HEK293T (cell line): ENCODE data around the gene RCN2.
A peak's percentile ranks its signal among the peaks of the same experiment; 100 is the strongest.
"Not testable (repeated sequence)": the region's sequence is repeated elsewhere in the genome, so short reads cannot be mapped to it uniquely, and the experiment has no call there.

ENCODE experiments used
- CTCF ChIA-PET: fragments of 350-600 bp; formaldehyde crosslinking; extraction: SDS; loops from one replicate; lab custom pipeline; 2021; ENCODE audit warnings: antibody characterized with exemption, inconsistent platforms; lab: Yijun Ruan, JAX
- POLR2A ChIA-PET: fragments of 350-600 bp; formaldehyde crosslinking; extraction: SDS; loops from one replicate; lab custom pipeline; 2020; ENCODE audit warnings: antibody characterized with exemption, inconsistent platforms; lab: Yijun Ruan, JAX
- DNase-seq: peaks from one replicate; pipeline ENCODE4 v3.0.0; 2012; ENCODE audit warnings: mixed read lengths; ENCODE audit errors: extremely low spot score
- ARNT ChIP-seq: fragments of 450-650 bp; IDR thresholded peaks from 2 replicates; pipeline ENCODE4 v1.6.1; 2017; ENCODE audit warnings: mild to moderate bottlenecking
- BHLHE40 ChIP-seq: fragments of 450-650 bp; IDR thresholded peaks from 2 replicates; pipeline ENCODE4 v1.6.1; 2016; ENCODE audit warnings: mild to moderate bottlenecking, moderate library complexity, borderline replicate concordance
- CTBP1 ChIP-seq: fragments of 450-650 bp; IDR thresholded peaks from 2 replicates; pipeline ENCODE4 v1.6.1; 2016; ENCODE audit warnings: borderline replicate concordance
- ELF4 ChIP-seq: fragments of 450-650 bp; IDR thresholded peaks from 2 replicates; pipeline ENCODE4 v1.6.1; 2017; ENCODE audit warnings: antibody characterized with exemption
- FOXA1 ChIP-seq: fragments of 450-650 bp; IDR thresholded peaks from 2 replicates; pipeline ENCODE4 v1.6.1; 2016; ENCODE audit warnings: mild to moderate bottlenecking
- FOXK2 ChIP-seq: fragments of 450-650 bp; IDR thresholded peaks from 2 replicates; pipeline ENCODE4 v1.6.1; 2016; ENCODE audit warnings: mild to moderate bottlenecking
- FOXM1 ChIP-seq: fragments of 450-650 bp; IDR thresholded peaks from 2 replicates; pipeline ENCODE4 v1.6.1; 2017; ENCODE audit warnings: mild to moderate bottlenecking, borderline replicate concordance
- HDGF ChIP-seq: fragments of 450-650 bp; IDR thresholded peaks from 2 replicates; pipeline ENCODE4 v1.6.1; 2017; ENCODE audit warnings: antibody characterized with exemption, borderline replicate concordance
- L3MBTL2 ChIP-seq: fragments of 450-650 bp; conservative IDR thresholded peaks from 2 replicates; pipeline ENCODE4 v1.6.1; 2016; ENCODE audit warnings: mild to moderate bottlenecking
- LEF1 ChIP-seq: fragments of 450-650 bp; IDR thresholded peaks from 2 replicates; pipeline ENCODE4 v1.6.1; 2017; ENCODE audit warnings: mild to moderate bottlenecking, borderline replicate concordance
- NFRKB ChIP-seq: fragments of 450-650 bp; IDR thresholded peaks from 2 replicates; pipeline ENCODE4 v1.6.1; 2016; ENCODE audit warnings: mild to moderate bottlenecking, moderate library complexity
- PKNOX1 ChIP-seq: fragments of 450-650 bp; IDR thresholded peaks from 2 replicates; pipeline ENCODE4 v1.6.1; 2016
- SP1 ChIP-seq: fragments of 450-650 bp; IDR thresholded peaks from 2 replicates; pipeline ENCODE4 v1.6.1; 2017
- SUZ12 ChIP-seq: fragments of 450-650 bp; IDR thresholded peaks from 2 replicates; pipeline ENCODE4 v1.6.1; 2016; ENCODE audit warnings: mild to moderate bottlenecking
- TARDBP ChIP-seq: fragments of 450-650 bp; IDR thresholded peaks from 2 replicates; pipeline ENCODE4 v1.6.1; 2016
- ZNF384 ChIP-seq: fragments of 450-650 bp; IDR thresholded peaks from 2 replicates; pipeline ENCODE4 v1.6.1; 2016

RCN2 gene

GRCh38 chr15:76954744-76955143 is 23.2 kb downstream of the RCN2 start:
- TF ChIP-seq FOXK2 (no peak), TARDBP (no peak), SP1 (no peak), NFRKB (no peak), PKNOX1 (peak; percentile 86)
- ChIA-PET POLR2A (interaction anchor here (2.3 kb wide), 1 partner anchor 24 kb away, joined by 16 read pairs; the partner anchor contains the start of gene RCN2), CTCF (interaction anchor here (0.6 to 0.7 kb wide), 2 partner anchors 19 to 58 kb away, joined by 3 read pairs; no protein-coding TSS in a partner anchor)
- no peak for DNase-seq

GRCh38 chr15:76961268-76962011 is 29.9 kb downstream of the RCN2 start:
- DNase-seq = no peak
- POLR2A ChIA-PET = interaction anchor here (1.4 to 4.1 kb wide), 2 partner anchors 30 to 56 kb away, joined by 3 to 22 read pairs; partner anchors contain the start of genes RCN2 and SCAPER
- no peak for TF ChIP-seq FOXA1
- TF ChIP-seq ELF4 = no peak
- no peak for TF ChIP-seq NFRKB
- TF ChIP-seq CTBP1 = no peak
- no peak for TF ChIP-seq BHLHE40
- CTCF ChIA-PET = interaction anchor here (1.9 to 4.1 kb wide), 2 partner anchors 9 to 12 kb away, joined by 7 to 20 read pairs; no protein-coding TSS in a partner anchor

GRCh38 chr15:76962337-76963013 is 30.9 kb downstream of the RCN2 start:
- ChIA-PET POLR2A (interaction anchor here (4.1 kb wide), 1 partner anchor 32 kb away, joined by 22 read pairs; the partner anchor contains the start of gene RCN2), CTCF (interaction anchor here (1.2 to 4.1 kb wide), 4 partner anchors 8 to 32 kb away, joined by 3 to 20 read pairs (median 6); no protein-coding TSS in a partner anchor)
- no peak for DNase-seq
- TF ChIP-seq ARNT (no peak), SP1 (no peak), FOXA1 (no peak), NFRKB (no peak)

GRCh38 chr15:76963596-76963995 is 32.0 kb downstream of the RCN2 start:
- DNase-seq = no peak
- ChIA-PET CTCF (interaction anchor here (0.6 to 4.1 kb wide), 5 partner anchors 10 to 142 kb away, joined by 3 to 20 read pairs (median 4); no protein-coding TSS in a partner anchor), POLR2A (interaction anchor here (0.7 to 2.9 kb wide), 4 partner anchors 32 to 859 kb away, joined by 3 to 16 read pairs (median 4); partner anchors contain the start of gene RCN2)
- TF ChIP-seq ARNT (no peak), HDGF (0 out of 2 replicates have a peak, but pooled peaks have one; percentile 55)

- no peak for DNase-seq
- TF ChIP-seq FOXA1 = no peak
- no peak for TF ChIP-seq L3MBTL2
- no peak for TF ChIP-seq ZNF384
- TF ChIP-seq HDGF = no peak
- TF ChIP-seq SP1 = no peak
- TF ChIP-seq PKNOX1 = no peak
- no peak for TF ChIP-seq NFRKB
- TF ChIP-seq TARDBP = no peak
- no peak for TF ChIP-seq ARNT
- no peak for TF ChIP-seq FOXM1
- TF ChIP-seq FOXK2 = no peak
- ChIA-PET POLR2A (interaction anchor here (0.7 to 2.9 kb wide), 4 partner anchors 33 to 858 kb away, joined by 3 to 16 read pairs (median 4); partner anchors contain the start of gene RCN2), CTCF (interaction anchor here (0.6 to 4.1 kb wide), 5 partner anchors 9 to 142 kb away, joined by 3 to 20 read pairs (median 5); no protein-coding TSS in a partner anchor)
These were observed 32.6 kb downstream of the RCN2 start for GRCh38 chr15:76964157-76964556.

- POLR2A ChIA-PET, DNase-seq, CTCF ChIA-PET: not testable (repeated sequence)
These were observed 34.5 kb downstream of the RCN2 start for GRCh38 chr15:76966051-76966450.

GRCh38 chr15:76967067-76967466 is 35.5 kb downstream of the RCN2 start:
- POLR2A ChIA-PET = interaction anchor here (1.0 kb wide), 1 partner anchor 36 kb away, joined by 5 read pairs; the partner anchor contains the start of gene RCN2
- no peak for DNase-seq
- TF ChIP-seq SP1 = no peak
- TF ChIP-seq ZNF384 = no peak
- no peak for TF ChIP-seq FOXM1
- no peak for TF ChIP-seq L3MBTL2
- TF ChIP-seq LEF1 = no peak
- TF ChIP-seq ARNT = no peak
- no peak for TF ChIP-seq CTBP1
- TF ChIP-seq FOXA1 = no peak
- TF ChIP-seq ELF4 = no peak
- TF ChIP-seq PKNOX1 = no peak
- no peak for TF ChIP-seq BHLHE40
- no peak for TF ChIP-seq HDGF
- no peak for TF ChIP-seq FOXK2
- no peak for TF ChIP-seq SUZ12
- CTCF ChIA-PET = interaction anchor here (0.6 kb wide), 2 partner anchors 13 to 1944 kb away, joined by 3 read pairs; no protein-coding TSS in a partner anchor
